ENCODE results near the gene PAQR6.

Gene PAQR6, protein sequence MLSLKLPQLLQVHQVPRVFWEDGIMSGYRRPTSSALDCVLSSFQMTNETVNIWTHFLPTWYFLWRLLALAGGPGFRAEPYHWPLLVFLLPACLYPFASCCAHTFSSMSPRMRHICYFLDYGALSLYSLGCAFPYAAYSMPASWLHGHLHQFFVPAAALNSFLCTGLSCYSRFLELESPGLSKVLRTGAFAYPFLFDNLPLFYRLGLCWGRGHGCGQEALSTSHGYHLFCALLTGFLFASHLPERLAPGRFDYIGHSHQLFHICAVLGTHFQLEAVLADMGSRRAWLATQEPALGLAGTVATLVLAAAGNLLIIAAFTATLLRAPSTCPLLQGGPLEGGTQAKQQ

DNA sequence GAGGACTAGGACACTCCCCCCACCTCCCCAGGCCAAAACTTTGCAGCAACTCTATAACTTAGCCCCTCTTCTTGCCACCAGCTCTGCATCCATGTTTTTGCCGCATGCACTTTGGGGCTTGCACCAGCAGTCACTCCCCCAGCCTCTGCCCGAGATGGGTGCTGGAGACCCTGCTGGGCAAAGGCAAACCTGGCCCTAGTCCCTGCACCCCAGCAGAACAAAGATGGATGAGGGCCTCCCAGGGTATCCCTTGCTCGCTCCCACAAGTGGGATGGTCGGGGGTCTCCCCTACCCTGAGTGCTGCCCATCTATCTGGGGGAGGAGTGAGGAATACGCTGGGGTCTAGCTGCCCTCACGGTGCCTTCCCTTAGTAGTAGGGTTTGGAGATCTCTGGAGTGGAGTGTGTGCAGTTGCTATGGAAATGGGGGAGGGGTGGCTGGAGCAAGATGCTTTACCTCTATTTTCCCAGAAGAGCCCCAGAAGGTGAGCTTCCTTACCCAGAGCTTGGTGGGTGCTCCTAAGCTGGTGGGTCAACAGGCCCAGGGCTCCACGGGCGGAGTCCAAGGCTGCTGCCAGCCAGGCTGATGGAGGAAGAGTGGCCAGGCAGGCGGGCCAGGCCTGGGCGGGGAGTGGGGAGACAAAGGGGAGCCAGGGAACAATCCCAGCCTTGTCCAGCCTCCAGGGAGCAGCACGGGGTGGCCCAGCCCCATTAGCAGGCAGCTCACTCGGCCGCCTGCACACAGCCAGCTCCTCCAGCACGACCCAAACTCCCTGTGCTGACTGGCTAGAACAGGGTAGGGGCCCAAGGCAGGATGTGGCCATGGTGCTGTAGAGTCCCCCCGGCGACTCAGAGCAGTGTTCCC lies at the start of gene PAQR6:
Gene PAQR6 (minus strand): TSS at position 597 of the 863 bp plus-strand sequence. CDS start 1,325 bp downstream, outside the sequence.
- Histone ChIP-seq H3K27ac (ENCODE audit: low read depth, low read length) (peak within 1 kb of the TSS; percentile 54), H3K9me3 (ENCODE audit: control insufficient read depth, insufficient read depth, low read length) (no peaks in the 10 kb centered on the region), H3K9ac (ENCODE audit: low read depth, low read length) (no peak within 1 kb of the TSS), H3K4me3 (ENCODE audit: low read depth, low read length) (no peak within 1 kb of the TSS), H3K27me3 (ENCODE audit: control insufficient read depth, insufficient read depth, low read length) (peaks cover 8% of the 10 kb centered on the region), H3K4me1 (ENCODE audit: control insufficient read depth, insufficient read depth, low read length) (peaks cover 15% of the 10 kb centered on the region), H3K36me3 (ENCODE audit: control insufficient read depth, insufficient read depth, low read length) (peaks cover 38% of the 10 kb centered on the region)

DNA sequence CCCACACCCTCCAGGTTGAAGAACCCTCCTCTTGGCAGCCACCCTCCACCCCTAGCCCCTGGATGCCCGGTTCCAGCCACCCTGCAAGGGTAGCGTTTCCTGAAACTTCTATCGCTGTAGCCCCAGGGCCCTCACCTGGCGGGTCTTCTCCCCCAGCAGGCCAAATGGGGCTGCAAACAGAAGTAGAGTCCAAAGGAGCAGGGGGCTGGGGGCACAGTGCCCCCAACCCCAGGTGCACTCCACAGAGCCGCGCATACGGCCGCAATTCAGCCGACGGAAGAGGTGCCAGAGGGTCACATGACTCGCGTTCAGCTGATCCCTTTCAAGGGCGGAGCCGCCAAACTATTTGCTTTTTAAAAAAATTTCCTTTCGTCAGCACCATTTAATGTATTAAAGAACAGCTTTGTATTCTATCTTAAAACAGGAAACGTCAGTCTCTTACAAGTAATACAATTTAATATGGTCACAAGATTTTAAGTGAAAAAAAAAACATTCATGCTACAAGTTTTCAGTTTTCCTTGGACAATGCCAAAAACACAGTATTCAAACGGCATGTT lies 47.6 kb upstream of the PAQR6 start, which contains the start of gene GLMP:
Gene GLMP (minus strand): TSS at position 289 of the 557 bp plus-strand sequence. CDS start 34 bp downstream, at position 255.
- Histone ChIP-seq H3K36me3 (ENCODE audit: control insufficient read depth, insufficient read depth, low read length) (peaks cover 12% of the 10 kb centered on the region), H3K4me3 (ENCODE audit: low read depth, low read length) (peak within 1 kb of the TSS; percentile 89), H3K27me3 (ENCODE audit: control insufficient read depth, insufficient read depth, low read length) (no peaks in the 10 kb centered on the region), H3K4me1 (ENCODE audit: control insufficient read depth, insufficient read depth, low read length) (no peaks in the 10 kb centered on the region), H3K27ac (ENCODE audit: low read depth, low read length) (no peak within 1 kb of the TSS), H3K9me3 (ENCODE audit: control insufficient read depth, insufficient read depth, low read length) (no peaks in the 10 kb centered on the region), H3K9ac (ENCODE audit: low read depth, low read length) (peak within 1 kb of the TSS; percentile 69; the same call in 1 of the 2 replicates)

DNA sequence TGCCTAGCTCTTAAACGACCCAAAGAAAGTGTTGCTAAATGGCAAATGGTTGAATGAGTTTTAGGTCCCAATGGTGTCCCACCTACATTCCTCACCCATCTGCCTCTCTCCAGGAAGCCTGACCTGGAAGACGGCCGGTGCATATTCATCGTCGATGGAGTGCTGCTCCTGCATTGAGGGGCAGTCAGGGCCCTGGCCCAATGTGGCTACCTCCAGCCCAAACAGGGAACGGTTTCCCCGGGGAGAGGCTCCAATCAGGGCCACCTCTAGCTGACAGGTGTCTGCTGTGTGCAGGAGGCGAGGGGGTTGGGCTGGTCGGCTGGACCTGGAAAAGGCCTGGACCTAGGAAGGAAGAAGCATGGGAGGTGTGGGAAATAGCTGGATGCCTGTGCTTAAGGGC lies 46.0 kb upstream of the PAQR6 start:
- H3K4me3 ChIP-seq (ENCODE audit: low read depth, low read length), result no peak overlapping the region
- no peaks in the 10 kb centered on the region for H3K27me3 ChIP-seq (ENCODE audit: control insufficient read depth, insufficient read depth, low read length)
- H3K36me3 ChIP-seq (ENCODE audit: control insufficient read depth, insufficient read depth, low read length), result peaks cover 12% of the 10 kb centered on the region
- H3K27ac ChIP-seq (ENCODE audit: low read depth, low read length), result no peak overlapping the region
- H3K9me3 ChIP-seq (ENCODE audit: control insufficient read depth, insufficient read depth, low read length), result no peaks in the 10 kb centered on the region
- H3K9ac ChIP-seq (ENCODE audit: low read depth, low read length), result no peak overlapping the region
- no peaks in the 10 kb centered on the region for H3K4me1 ChIP-seq (ENCODE audit: control insufficient read depth, insufficient read depth, low read length)

DNA sequence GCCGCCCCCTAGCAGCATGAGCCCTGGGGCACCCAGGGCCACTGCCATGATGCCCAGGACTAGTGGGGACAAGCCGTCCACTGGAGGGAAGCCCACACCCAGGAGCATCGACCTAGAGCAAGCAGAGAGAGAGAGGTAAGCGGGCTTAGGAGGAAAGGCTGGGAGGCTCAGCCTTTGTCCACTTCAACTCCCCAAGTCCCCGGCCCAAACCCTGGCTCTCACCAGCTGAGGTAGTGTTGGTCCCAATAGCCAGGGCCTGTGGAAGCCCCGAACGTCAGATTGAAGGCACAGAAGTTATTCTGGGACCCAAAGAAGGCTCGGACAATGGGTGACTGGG lies 45.2 kb upstream of the PAQR6 start:
- no peak overlapping the region for H3K9ac ChIP-seq (ENCODE audit: low read depth, low read length)
- no peak overlapping the region for H3K27ac ChIP-seq (ENCODE audit: low read depth, low read length)
- no peaks in the 10 kb centered on the region for H3K9me3 ChIP-seq (ENCODE audit: control insufficient read depth, insufficient read depth, low read length)
- peaks cover 12% of the 10 kb centered on the region for H3K36me3 ChIP-seq (ENCODE audit: control insufficient read depth, insufficient read depth, low read length)
- no peaks in the 10 kb centered on the region for H3K27me3 ChIP-seq (ENCODE audit: control insufficient read depth, insufficient read depth, low read length)
- no peak overlapping the region for H3K4me3 ChIP-seq (ENCODE audit: low read depth, low read length)
- no peaks in the 10 kb centered on the region for H3K4me1 ChIP-seq (ENCODE audit: control insufficient read depth, insufficient read depth, low read length)

DNA sequence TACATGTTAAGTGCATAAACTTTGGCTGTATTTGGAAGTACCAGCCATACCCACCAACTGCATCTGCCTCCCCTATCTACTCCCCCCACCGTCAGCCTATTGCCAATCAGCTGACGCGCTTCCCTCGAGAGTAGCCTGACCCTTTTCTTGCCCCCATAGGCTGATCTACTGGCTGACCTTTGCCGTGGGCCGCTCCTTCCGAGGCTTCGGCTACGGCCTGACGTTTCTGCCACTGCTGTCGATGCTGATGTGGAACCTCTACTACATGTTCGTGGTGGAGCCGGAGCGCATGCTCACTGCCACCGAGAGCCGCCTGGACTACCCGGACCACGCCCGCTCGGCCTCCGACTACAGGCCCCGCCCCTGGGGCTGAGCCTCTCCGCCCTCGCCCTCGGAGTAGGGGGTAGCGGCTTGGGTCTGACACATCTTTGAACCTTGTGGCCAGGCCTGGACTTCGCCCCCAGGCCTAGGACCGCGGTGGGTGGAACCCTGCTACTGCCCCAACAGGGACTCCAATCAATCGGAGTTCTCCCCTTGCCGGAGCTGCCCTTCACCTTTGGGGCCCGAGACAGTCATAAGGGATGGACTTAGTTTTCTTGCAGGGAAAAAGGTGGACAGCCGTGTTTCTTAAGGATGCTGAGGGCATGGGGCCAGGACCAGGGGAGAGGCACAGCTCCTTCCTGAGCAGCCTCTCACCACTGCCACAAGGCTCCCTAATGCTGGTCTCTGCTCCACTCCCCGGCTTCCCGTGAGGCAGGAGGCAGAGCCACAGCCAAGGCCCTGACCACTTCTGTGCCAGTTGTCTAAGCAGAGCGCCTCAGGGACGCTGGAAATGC lies 43.6 kb upstream of the PAQR6 start:
- Histone ChIP-seq H3K4me3 (ENCODE audit: low read depth, low read length) (peak overlapping the region; percentile 72), H3K36me3 (ENCODE audit: control insufficient read depth, insufficient read depth, low read length) (peaks cover 12% of the 10 kb centered on the region), H3K9ac (ENCODE audit: low read depth, low read length) (no peak overlapping the region), H3K27me3 (ENCODE audit: control insufficient read depth, insufficient read depth, low read length) (no peaks in the 10 kb centered on the region), H3K4me1 (ENCODE audit: control insufficient read depth, insufficient read depth, low read length) (no peaks in the 10 kb centered on the region), H3K9me3 (ENCODE audit: control insufficient read depth, insufficient read depth, low read length) (no peaks in the 10 kb centered on the region), H3K27ac (ENCODE audit: low read depth, low read length) (peak overlapping the region; percentile 49)

DNA sequence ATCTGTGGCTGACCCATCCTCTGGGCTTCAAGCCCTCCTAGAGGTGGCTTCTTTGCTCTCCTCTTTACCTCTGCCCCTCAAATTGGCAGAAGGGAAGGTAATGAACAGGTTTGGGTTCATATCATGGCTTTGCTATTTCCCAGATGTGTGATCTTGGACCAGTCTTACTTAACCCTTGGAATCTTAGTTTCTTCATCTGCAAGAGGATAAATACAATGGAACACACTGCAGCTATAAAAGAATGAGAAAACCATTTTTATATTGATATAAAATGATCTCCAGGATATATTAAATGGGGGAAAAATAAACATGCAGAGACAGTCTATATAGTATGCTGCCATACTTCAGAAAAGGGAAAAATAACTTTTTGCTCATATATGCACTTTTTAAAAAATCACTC lies 42.0 kb upstream of the PAQR6 start:
- no peak overlapping the region for H3K9ac ChIP-seq (ENCODE audit: low read depth, low read length)
- H3K4me3 ChIP-seq (ENCODE audit: low read depth, low read length), result no peak overlapping the region
- no peaks in the 10 kb centered on the region for H3K9me3 ChIP-seq (ENCODE audit: control insufficient read depth, insufficient read depth, low read length)
- no peaks in the 10 kb centered on the region for H3K4me1 ChIP-seq (ENCODE audit: control insufficient read depth, insufficient read depth, low read length)
- H3K36me3 ChIP-seq (ENCODE audit: control insufficient read depth, insufficient read depth, low read length), result peaks cover 12% of the 10 kb centered on the region
- no peak overlapping the region for H3K27ac ChIP-seq (ENCODE audit: low read depth, low read length)
- no peaks in the 10 kb centered on the region for H3K27me3 ChIP-seq (ENCODE audit: control insufficient read depth, insufficient read depth, low read length)

DNA sequence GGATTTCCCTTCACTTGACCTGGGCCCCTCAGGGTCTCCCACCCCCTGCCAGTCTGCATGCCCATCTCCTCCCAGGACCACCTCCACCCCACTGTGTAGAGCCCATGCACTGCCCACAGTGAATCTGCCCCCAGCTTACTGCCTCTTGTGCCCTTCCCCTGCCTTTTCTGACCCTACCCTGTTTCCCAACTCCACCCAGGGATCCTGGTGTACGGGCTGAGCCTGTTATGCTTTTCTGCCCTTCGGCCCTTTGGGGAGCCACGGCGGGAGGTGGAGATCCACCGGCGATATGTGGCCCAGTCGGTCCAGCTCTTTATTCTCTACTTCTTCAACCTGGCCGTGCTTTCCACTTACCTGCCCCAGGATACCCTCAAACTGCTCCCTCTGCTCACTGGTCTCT lies 38.2 kb upstream of the PAQR6 start:
- H3K9me3 ChIP-seq (ENCODE audit: control insufficient read depth, insufficient read depth, low read length), result no peaks in the 10 kb centered on the region
- H3K4me1 ChIP-seq (ENCODE audit: control insufficient read depth, insufficient read depth, low read length), result peaks cover 13% of the 10 kb centered on the region
- no peaks in the 10 kb centered on the region for H3K36me3 ChIP-seq (ENCODE audit: control insufficient read depth, insufficient read depth, low read length)
- H3K4me3 ChIP-seq (ENCODE audit: low read depth, low read length), result no peak overlapping the region
- no peaks in the 10 kb centered on the region for H3K27me3 ChIP-seq (ENCODE audit: control insufficient read depth, insufficient read depth, low read length)
- no peak overlapping the region for H3K9ac ChIP-seq (ENCODE audit: low read depth, low read length)
- no peak overlapping the region for H3K27ac ChIP-seq (ENCODE audit: low read depth, low read length)

DNA sequence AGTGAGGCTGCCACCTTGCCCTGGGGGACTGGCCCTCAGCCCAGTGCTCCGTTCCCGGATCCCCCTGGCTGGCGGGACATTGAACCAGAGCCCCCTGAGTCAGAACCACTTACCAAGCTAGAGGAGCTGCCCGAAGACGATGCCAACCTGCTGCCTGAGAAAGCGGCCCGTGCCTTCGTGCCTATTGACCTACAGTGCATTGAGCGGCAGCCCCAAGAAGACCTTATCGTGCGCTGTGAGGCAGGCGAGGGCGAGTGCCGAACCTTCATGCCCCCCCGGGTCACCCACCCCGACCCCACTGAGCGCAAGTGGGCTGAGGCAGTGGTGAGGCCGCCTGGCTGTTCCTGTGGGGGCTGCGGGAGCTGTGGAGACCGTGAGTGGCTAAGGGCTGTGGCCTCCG lies 37.6 kb upstream of the PAQR6 start:
- Histone ChIP-seq H3K27me3 (ENCODE audit: control insufficient read depth, insufficient read depth, low read length) (no peaks in the 10 kb centered on the region), H3K9ac (ENCODE audit: low read depth, low read length) (no peak overlapping the region), H3K4me3 (ENCODE audit: low read depth, low read length) (no peak overlapping the region), H3K9me3 (ENCODE audit: control insufficient read depth, insufficient read depth, low read length) (no peaks in the 10 kb centered on the region), H3K27ac (ENCODE audit: low read depth, low read length) (no peak overlapping the region), H3K36me3 (ENCODE audit: control insufficient read depth, insufficient read depth, low read length) (no peaks in the 10 kb centered on the region), H3K4me1 (ENCODE audit: control insufficient read depth, insufficient read depth, low read length) (peaks cover 14% of the 10 kb centered on the region)

DNA sequence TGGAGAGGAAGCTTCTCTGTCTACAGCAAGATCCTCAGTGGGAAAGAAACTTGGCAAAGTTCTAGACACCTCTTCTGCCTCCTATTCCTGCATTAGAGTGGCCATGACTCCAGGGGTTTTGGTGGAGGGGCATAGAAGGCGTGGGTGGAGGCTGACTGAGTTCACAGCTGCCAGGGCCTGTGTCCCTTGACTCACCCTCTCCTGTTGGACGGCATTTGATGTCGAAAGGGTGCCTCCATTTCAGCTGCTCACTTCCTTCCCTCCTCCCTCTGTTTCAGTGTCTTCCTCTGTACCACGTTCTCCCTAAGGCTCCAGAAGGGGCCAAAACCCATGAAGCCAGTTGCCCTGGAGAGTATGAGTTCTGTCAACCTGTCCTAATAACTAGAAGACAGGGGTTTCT lies 36.9 kb upstream of the PAQR6 start:
- Histone ChIP-seq H3K4me3 (ENCODE audit: low read depth, low read length) (no peak overlapping the region), H3K4me1 (ENCODE audit: control insufficient read depth, insufficient read depth, low read length) (peaks cover 14% of the 10 kb centered on the region), H3K27ac (ENCODE audit: low read depth, low read length) (no peak overlapping the region), H3K9ac (ENCODE audit: low read depth, low read length) (no peak overlapping the region), H3K36me3 (ENCODE audit: control insufficient read depth, insufficient read depth, low read length) (peaks cover 7% of the 10 kb centered on the region), H3K9me3 (ENCODE audit: control insufficient read depth, insufficient read depth, low read length) (no peaks in the 10 kb centered on the region), H3K27me3 (ENCODE audit: control insufficient read depth, insufficient read depth, low read length) (no peaks in the 10 kb centered on the region)

DNA sequence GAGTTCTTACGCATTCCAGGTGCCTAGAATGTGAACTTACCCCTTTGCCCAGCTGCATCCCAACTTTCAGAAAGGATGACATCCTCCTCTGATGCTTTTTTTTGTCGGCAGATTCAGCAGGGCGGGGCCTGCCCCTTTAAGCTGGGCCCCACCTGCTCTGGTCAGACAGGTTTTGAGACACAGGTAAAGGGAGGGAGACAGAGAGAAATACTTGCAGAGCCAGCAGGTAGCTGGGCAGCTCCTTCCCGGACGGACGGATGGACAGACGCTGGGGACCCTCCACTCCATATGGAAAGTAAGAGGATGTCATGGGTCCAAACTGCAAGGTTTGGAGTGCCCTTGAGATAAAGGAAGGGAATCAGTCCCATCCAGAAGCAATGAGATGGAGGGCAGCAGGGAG lies 36.3 kb upstream of the PAQR6 start, which contains the start of gene TMEM79:
Gene TMEM79 (plus strand): TSS at position 214 of the 400 bp plus-strand sequence. CDS start 902 bp downstream, outside the sequence.
- Histone ChIP-seq H3K9ac (ENCODE audit: low read depth, low read length) (peak within 1 kb of the TSS; percentile 66), H3K36me3 (ENCODE audit: control insufficient read depth, insufficient read depth, low read length) (peaks cover 13% of the 10 kb centered on the region), H3K4me3 (ENCODE audit: low read depth, low read length) (peak within 1 kb of the TSS; percentile 94), H3K4me1 (ENCODE audit: control insufficient read depth, insufficient read depth, low read length) (peaks cover 14% of the 10 kb centered on the region), H3K27ac (ENCODE audit: low read depth, low read length) (peak within 1 kb of the TSS; percentile 98), H3K9me3 (ENCODE audit: control insufficient read depth, insufficient read depth, low read length) (no peaks in the 10 kb centered on the region), H3K27me3 (ENCODE audit: control insufficient read depth, insufficient read depth, low read length) (no peaks in the 10 kb centered on the region)

Measured in HUES48 (cell line).